ENCODE results near the gene IDUA.

GRCh38 chr4:960140-960635 is 26.7 kb upstream of the IDUA start:
- TF ChIP-seq EP300 (IDR thresholded peaks at IDR 0.05) (no peak), POLR2A (IDR thresholded peaks at IDR 0.05) (no peak)

Data from tibial nerve (tissue), 3 donors.